Fibroblast of peridontal ligament (primary cell): ENCODE measurements around the gene EMP1.

ENCODE experiments used
- DNase-seq: peaks from one replicate; pipeline ENCODE4 v3.0.0-alpha.2; 2010; ENCODE audit errors: extremely low read depth

The EMP1 gene

DNA sequence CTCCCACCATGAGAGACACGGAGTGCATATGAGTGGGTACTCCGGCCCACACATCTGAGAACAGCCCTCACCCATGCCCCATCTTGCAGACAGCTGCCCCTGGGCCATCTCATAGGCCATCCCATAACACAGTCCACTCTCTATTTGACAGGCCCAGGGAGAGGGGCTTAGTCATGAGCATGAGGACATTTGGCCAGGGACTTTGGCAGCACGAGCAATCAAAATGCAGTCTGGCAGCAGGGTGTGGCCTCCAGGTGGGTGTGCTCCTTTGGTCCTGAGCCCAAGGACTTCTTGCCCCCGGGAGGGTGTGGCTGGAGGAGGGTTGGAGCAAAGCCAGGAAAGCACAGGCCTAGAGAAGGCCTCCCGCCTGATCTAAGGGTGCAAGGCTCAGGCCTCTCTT is 25.6 kb downstream of the EMP1 start:
- DNase-seq = no peak

- DNase-seq = peak; percentile 94
These were observed 26.8 kb downstream of the EMP1 start for GRCh38 chr12:13223179-13223804.

DNA sequence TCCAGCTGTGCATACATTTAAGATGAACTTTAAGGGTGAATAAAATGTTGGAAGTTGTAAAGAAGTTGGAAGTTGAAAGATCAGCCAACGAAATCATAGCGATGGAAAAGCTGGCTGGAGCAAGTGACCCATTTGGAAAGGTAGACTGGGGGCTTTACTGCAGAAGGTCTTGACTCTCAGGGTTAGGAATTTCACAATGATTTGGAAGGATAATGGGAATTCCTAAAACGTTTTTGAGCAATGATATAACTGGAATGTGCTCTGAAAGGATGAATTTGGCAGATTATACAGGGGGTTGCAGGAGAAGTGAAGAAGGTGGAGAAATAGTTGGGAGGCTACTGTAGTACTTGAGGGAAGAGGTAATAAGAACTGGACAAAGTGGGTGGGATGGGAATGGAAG is 27.4 kb downstream of the EMP1 start:
- DNase-seq = peak; percentile 69

GRCh38 chr12:13227191-13227590 is 30.7 kb downstream of the EMP1 start:
- no peak for DNase-seq

- DNase-seq = no peak
These were observed 32.1 kb downstream of the EMP1 start for GRCh38 chr12:13228579-13228978.

GRCh38 chr12:13229504-13229903 is 33.0 kb downstream of the EMP1 start:
- no peak for DNase-seq

DNA sequence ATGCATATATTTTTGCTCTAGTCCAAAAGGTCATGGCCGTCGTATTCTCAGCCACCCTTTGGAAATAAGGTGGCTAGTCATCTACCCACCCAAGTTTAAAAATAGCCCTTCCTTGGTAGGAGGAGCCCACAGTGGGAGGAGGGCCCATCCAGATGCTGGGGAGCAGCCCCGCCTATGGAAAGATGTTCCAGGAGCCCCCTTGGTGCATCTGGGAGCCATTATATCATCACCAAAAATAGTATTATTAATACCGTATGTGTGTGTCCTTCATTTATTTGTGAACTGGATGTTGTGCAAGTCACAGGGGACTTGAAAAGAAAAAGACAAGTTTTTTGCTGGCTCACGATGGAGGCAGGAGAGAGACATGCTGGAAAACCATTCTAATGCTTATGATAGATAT is 34.0 kb downstream of the EMP1 start:
- peak; percentile 53 for DNase-seq

DNA sequence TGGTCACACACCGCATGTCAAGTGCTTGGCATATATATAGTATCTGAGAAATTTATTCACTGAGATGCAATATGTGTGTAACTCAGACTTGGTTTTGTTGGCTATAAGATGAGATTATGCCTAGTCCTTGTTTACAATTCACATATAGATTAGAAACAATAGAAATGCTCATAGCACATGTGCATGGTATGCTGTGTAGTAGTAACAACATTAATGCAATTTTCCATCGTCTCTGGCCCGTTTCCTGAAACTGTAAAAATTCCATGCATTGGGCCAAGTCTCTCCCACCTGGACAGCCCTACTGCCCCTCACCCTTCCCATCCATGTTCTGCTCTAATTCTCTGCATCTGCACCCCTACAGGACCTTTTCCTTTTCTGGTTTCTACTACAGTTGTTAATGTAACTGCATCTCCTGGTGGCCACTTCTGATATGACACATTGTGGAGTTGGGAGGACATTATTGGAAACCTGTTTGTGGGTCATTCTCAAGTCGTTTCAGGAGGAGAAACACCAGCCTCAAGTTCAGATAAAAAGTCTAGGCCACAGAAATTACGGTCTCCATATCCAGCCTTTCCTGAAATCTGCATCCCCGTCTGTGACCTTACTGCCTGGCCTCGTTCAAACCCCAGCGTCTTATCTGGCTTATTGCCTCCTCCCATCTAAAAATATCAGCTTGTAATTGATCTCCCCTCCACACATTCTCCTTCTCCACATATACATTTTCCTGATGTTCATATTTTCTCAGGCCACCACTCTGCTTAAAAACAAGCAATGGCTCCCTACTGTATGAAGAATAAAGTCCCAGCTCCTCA is 37.5 kb downstream of the EMP1 start:
- peak; percentile 82 for DNase-seq

DNA sequence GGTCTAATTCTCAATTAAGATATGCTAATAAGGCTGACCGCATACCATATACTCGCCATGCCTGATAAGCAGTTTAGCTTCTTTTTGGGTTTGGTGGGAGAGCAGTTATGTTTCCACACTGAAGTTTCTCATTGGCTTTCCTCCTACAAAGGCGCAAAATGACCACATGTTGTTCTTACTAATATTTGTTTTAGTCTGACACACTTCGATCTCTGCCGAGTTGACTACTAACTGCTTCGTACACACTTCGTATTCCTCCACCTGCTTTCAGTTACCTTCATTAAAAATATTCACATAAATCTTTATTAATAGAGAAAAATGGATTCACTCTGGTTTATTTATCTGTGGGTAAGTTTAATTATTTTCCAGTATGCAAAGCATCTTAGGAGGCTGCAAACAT is 41.7 kb downstream of the EMP1 start:
- DNase-seq = no peak

DNA sequence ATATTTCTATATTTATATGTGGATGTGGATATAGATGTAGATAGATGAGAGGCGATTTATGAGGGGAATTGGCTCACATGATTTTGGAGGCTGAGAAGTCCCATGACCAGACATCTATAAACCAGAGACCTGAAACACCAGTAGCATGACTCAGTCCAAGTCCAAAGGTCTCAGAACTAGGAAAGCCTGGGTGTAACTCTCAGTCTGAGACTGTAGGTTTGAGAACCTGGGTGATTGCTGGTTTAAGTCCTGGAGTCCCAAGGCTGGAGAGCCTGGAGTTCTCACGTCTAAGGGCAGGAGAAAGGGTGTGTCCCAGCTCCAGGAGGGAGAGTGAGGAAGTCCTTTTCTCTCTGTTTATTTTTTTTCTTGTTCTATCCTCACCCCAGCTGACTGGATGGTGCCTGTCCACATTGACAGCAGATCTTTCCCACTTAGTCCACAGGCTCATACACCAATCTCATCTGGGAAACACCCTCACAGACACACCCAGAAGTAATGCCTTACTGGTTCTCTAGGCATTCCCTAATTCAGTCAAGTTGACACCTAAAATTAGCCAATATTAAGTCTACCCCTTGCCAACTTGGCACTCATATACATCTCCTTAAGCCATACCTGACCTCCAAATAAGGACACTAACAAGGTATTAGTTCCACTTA is 45.4 kb downstream of the EMP1 start:
- DNase-seq = no peak

DNA sequence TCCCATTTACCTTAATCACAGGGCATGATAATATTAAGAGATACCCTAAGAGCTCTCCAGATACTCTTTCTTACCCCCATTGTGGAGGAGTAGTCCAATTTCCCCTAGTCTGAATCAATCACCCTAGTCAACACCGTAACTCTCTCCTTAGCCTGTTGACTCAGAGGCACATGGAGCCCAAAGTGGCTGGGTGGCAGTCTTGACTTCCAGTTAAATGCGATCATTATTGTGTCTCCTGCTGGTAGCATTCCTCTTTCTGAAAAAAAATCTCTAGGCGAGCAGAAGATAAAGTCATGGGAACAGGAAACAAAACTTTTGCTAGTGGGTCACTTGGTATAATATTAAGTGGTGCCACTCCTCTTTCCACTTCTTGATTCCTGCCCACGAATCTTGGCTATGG is 46.4 kb downstream of the EMP1 start:
- DNase-seq = no peak

GRCh38 chr12:13243516-13244070 is 47.1 kb downstream of the EMP1 start:
- peak; percentile 70 for DNase-seq

DNA sequence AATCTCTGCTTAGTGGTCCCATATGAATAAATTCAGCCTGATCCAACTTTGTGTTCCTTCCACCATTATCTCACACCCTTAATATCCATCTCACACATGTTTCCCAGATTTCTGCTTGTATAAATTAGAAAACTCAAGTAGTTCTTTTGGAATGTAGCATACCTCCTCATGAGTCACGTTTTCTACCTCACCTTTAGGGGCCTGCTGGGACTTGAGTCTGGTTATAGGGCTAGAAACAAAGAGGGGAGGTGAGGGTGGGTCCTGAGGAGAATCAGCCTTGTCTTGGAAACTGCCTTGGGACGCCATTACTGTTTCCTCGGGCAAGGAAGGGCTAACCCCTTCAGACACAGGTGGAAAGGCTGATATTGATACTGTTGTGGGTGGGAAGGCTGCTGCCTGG is 51.1 kb downstream of the EMP1 start:
- DNase-seq = no peak

DNA sequence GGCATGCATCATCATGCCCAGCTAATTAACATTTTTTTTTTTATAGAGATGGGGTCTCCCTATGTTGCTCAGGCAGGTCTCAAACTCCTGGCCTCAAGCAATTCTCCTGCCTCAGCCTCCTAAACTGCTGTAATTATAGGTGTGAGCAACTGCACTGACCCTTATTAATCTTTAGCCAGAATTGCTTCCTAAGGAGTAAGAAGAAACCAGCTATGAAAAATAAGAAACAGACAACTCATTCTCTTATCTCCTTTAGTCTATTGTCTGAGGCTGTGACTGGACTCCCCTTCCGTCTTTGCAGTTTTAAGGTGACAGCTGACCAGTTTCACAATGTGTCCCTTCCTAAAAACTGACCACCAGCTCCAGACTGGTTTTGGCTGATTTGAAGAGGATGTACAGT is 52.4 kb downstream of the EMP1 start:
- DNase-seq = no peak

GRCh38 chr12:13250416-13250815 is 53.9 kb downstream of the EMP1 start:
- no peak for DNase-seq

GRCh38 chr12:13251521-13251920 is 55.0 kb downstream of the EMP1 start:
- DNase-seq = no peak

DNA sequence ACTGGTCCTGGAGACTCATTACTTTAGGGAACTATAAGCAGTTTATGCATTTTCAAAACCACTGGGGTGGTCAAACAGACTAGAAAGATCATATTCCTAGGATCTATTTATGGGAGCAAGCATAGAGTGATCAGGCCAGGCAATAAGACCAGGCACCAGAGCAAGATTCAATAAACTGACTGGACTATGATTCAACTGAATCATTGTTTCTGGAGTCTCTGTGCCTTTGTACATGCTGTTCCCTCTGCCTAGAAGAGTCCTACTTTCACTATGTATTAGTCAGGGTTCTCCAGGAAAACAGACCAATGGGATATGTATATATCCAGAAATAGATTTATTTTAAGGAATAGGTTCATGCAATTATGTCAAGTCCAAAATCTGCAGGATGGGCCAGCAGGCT is 55.5 kb downstream of the EMP1 start:
- DNase-seq = no peak

DNA sequence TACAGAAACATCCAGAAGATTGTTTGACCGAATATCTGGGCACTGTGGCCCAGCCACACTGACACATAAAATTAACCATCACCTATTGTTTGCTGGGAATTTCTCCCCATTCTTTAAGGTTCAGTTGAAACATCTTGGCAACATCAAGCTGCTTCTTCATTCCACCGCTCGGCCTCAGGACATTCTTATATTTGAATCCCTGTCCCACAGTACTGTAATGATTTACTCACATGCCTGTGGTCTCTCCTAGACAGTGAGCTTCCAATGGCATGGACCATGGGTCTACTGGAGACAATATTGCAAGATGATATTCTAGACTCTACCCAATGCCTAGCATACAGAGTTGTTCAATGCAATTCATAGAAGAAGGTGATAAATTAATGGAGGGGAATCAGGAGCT is 56.1 kb downstream of the EMP1 start:
- DNase-seq = no peak

GRCh38 chr12:13253966-13254760 is 57.6 kb downstream of the EMP1 start:
- no peak for DNase-seq

GRCh38 chr12:13255792-13256691 is 59.5 kb downstream of the EMP1 start:
- peak; percentile 94 for DNase-seq

DNA sequence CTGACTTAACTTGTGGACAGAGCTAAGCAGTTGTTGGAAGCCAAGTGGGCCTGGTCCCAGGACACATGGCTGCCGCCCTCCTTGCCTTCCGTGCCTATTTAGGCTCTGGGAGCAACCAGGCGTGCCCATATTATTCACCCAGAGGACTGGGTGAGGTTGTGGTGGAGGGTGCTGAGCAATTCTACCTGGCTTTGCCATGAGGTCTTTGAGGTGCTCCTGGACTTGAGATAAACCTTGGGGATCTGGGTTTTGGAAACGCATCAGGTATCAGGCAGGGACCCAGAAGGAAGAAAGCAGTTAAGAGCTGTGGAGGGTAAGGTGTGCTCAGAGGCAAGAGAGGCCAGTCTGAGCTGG is 60.1 kb downstream of the EMP1 start:
- no peak for DNase-seq
